22Rv1 (cell line): ENCODE results near the gene SLC35E3.

ENCODE experiments used
- CTCF ChIP-seq: fragments of 450-650 bp; IDR thresholded peaks from 2 replicates; pipeline ENCODE4 v1.5.1; 2017; ENCODE audit warnings: mild to moderate bottlenecking
- ZFX ChIP-seq: fragments of 450-650 bp; IDR thresholded peaks from 2 replicates; pipeline ENCODE4 v1.6.1; 2017; ENCODE audit warnings: antibody characterized with exemption, borderline replicate concordance

DNA sequence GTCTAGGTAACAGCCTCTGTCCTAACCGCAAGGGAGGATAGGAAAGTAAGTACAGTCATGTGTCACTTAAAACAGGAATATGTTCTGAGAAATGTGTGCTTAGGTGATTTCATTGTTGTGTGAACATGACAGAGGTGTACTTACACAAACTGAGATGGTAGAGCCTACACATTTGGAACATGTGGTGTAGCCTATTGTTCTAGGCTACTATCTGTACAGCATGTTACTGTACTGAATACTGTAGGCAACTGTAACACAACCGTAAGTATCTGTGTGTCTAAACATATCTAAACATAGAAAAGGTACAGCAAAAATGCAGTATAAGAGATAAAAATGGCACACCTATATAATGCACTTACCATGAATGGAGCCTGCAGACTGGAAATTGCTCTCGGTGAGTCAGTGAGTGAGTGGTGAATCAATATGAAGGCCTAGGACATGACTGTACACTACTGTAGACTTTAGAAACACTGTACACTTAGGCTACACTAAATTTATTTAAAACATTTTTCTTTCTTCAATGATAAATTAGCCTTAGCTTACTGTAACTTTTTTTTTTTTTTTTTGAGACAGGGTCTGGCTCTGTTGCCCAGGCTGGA lies 48.8 kb downstream of the SLC35E3 start:
- TF ChIP-seq CTCF (no peak), ZFX (no peak)
